GM08714 (cell line): ENCODE data around the gene RGS9BP.
A peak's percentile ranks its signal among the peaks of the same experiment; 100 is the strongest.
"Not testable (repeated sequence)": the region's sequence is repeated elsewhere in the genome, so short reads cannot be mapped to it uniquely, and the experiment has no call there.

Source experiments
- H3K4me3 ChIP-seq: fragments of 200-500 bp; sonication (Bioruptor generic); 2 replicates; pipeline ENCODE4 v1.5.1; 2014; ENCODE audit warnings: mild to moderate bottlenecking, low read length, inconsistent platforms
- ZNF274 ChIP-seq: IDR thresholded peaks from 2 replicates; pipeline ENCODE4 v1.6.1; 2012; ENCODE audit warnings: mild to moderate bottlenecking, low read depth, low read length

RGS9BP gene, protein sequence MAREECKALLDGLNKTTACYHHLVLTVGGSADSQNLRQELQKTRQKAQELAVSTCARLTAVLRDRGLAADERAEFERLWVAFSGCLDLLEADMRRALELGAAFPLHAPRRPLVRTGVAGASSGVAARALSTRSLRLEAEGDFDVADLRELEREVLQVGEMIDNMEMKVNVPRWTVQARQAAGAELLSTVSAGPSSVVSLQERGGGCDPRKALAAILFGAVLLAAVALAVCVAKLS

DNA sequence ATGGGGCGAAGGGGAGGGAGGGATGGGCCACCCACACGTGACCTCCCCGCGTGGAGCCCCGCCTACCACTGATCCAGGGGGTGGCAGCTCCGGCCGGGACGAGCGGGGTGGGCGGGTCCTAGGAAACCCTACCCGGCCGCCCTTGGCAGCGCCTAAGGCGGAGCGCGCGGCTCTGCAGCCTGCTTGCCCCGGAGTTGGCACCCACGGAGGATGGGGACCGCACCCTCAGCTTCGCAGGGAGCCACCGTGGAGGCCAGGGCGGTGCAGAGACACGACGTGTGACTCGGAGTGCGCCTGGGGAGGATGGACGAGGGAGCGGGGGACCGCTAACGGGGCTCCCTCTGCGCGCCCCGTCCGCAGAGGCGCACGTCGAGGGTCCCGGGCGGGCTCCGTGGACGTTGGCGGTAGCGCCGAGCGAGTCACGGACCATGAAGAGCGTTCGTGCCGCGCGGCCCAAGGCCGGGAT, at the start of gene RGS9BP:
TSS of gene RGS9BP (plus strand) at position 129 of the 466 bp plus-strand sequence. CDS start 416 bp downstream, outside the sequence.
- peak within 1 kb of the TSS; percentile 73 for H3K4me3 ChIP-seq
- TF ChIP-seq ZNF274, result no peak

DNA sequence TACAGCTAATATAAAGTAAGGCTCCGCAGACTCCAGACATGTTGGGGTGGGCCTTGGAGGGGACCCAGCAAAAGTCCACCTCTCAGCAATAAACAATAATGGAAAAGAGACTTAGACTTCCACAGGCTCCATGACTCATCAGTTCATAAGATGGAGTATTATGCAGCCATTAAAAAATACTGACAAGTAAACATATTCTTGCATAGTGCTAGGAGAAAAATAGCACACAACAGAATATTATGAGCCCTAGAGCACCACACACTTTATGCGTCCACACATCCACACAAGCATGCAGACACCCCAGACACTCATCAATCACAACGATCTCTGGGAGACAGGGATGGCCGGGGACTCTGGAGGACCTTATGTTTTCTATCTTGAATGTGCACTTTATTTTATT, 48.7 kb upstream of the RGS9BP start:
- TF ChIP-seq ZNF274, result no peak
- H3K4me3 ChIP-seq, result no peak overlapping the region

DNA sequence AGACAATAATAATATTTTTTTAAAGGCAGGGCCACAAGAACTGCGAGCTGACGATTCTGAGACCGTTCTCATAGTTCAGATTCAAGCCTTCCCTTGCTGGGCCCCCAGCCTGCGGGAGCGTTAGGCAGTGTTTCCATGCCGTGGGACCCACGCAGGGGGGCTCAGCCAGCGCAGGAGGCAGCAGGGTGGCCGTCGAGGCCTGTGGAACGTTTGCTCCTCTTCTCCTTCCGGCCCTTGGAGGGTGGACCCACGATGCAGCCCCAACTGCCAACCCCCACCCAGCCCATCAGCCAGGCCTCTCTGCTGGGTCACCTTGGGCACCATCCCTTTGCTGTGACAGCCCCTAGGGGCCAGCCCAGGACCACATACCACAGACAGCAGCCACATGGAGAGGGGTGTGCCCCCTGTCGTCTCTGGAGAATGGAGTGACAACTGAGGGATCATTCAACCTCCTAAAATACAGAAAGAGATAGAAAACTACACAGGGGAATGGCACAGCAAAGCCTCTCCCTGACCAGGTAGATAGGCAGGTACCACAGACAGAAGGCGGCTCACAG, 47.9 kb upstream of the RGS9BP start:
- no peak overlapping the region for H3K4me3 ChIP-seq
- TF ChIP-seq ZNF274, result no peak

DNA sequence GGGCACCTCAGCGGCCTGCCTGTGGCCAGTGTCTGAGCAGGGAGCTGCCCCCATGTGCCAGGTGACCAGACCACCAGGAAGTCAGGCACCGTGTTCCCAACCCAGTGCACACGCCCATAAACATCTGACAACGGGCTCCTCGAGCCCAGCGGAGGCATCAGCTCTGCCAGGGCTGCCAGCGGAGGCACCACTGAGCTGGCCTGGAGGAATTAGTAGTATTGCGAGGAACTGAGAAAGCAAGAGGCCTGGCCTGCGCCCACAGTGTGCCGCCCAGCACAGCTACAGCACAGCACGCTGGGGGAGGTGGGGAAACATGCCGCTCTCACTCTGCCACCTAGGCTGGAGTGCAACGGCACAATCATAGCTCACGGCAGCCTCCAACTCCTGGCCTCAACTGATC, 45.3 kb upstream of the RGS9BP start:
- no peak overlapping the region for H3K4me3 ChIP-seq
- no peak for TF ChIP-seq ZNF274

DNA sequence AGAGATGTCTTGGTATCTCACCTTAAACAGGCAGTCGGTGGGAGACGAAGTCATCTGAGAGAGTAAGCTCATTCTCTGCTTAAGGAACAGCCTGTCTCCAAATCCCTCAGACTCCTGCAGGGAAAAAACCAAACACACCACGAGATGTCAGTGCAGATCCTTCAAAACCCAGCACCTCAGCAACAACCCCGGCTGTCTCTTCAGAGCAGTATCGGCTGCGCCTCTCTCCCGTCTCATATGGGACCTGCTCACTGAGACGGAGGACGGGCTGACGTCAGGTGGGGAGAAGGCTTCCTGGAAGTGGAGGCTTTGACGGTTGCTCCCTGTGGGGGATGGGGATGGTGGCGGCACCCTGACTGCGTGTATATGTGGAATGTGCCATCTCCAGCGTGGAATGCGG, 44.3 kb upstream of the RGS9BP start:
- TF ChIP-seq ZNF274, result no peak
- no peak overlapping the region for H3K4me3 ChIP-seq

DNA sequence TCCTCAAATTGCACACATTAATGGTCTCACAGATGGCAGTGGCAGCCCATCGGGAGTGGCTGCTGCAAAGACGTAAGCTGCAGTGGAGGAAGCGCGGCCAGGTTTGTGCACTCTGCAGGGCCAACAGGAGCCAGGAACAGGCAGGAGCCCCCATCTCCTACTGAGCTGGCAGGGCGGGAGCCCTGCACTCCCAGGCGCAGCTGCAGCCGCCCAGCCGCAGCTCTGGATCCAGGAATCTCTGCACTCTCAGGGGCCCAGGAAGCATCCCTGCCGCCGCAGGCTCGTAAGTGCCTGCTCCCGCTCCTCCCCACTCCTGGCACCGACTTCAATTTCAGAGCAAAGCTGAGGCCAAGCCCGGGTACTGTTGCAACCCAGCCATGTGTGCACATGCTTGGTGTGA, 38.2 kb upstream of the RGS9BP start:
- H3K4me3 ChIP-seq, result no peak overlapping the region
- TF ChIP-seq ZNF274, result no peak

DNA sequence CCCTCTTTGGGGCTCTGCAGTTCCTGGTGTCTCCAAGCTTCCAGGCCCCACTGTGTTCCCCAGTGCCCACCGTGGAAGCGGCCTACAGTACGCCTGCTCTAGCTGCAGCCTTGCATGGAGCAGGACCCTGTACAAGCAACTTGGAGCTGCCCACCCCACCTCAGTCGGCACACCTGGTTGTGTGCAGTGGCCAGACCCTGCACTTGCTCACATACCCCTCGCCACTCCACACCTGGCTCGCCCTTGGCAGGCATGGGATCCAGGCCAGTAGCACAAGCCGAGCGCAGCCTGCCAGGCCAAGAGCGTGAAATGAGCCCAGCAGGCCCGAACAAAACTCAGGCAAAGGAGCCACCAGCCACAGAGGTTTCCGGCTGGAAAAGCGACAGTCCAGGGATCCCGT, 37.0 kb upstream of the RGS9BP start:
- no peak for TF ChIP-seq ZNF274
- no peak overlapping the region for H3K4me3 ChIP-seq

DNA sequence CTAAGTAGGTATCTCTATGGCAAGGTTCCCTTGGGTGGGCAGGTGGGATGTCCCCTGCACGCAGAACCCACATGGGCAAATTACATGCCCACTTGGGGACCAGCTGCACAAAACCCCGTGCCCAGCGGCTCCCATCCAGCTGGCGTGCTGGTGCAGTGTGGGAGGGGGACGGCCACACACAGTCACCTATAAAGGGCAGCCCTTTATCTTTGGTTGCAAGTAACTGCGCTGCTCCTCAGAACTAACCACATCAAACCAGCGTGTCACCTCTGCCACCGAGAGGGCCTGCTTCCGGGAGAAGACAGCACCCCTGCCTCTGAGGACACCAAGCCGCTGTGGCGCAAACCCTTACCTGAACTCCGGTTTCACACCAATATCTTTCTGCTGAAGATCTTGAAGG, 32.9 kb upstream of the RGS9BP start:
- TF ChIP-seq ZNF274, result no peak
- no peak overlapping the region for H3K4me3 ChIP-seq

DNA sequence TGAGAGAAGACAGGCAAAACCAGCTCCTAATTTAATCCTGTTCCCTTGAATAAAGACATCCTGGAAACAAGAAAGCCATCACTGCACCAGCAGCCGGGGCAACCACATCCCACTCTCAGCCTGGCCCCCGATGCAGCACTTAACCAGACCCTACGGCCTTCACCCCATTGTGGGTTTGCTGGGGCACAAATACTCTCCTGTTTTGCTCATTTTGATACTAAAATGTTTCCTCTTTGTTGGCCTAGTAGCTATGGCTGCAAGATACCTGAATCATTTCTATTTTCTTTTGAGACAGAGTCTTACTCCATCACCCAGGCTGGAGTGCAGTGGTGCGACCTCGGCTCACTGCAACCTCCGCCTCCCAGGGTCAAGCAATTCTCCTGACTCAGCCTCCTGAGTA, 29.1 kb upstream of the RGS9BP start:
- H3K4me3 ChIP-seq, result no peak overlapping the region
- no peak for TF ChIP-seq ZNF274

DNA sequence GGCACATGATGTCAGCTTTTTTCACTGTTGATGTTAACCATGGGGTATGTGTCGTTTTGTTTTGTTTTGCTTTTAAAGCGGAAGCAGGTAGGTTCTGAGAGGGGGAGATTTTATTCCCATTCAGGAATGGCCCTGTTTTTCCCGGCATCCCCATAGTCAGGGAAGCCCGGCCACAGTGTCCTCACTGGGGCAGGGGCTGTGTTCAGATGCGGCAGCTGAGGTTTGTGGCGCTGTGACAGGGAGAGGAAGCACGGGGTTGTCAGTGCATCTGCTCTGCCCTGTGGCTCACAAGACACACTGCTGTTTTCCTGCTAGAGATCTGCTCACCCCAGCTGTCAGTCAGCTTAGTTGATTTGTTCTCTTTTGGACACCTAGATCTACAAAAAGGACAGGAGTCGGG, 28.3 kb upstream of the RGS9BP start:
- TF ChIP-seq ZNF274, result no peak
- no peak overlapping the region for H3K4me3 ChIP-seq

DNA sequence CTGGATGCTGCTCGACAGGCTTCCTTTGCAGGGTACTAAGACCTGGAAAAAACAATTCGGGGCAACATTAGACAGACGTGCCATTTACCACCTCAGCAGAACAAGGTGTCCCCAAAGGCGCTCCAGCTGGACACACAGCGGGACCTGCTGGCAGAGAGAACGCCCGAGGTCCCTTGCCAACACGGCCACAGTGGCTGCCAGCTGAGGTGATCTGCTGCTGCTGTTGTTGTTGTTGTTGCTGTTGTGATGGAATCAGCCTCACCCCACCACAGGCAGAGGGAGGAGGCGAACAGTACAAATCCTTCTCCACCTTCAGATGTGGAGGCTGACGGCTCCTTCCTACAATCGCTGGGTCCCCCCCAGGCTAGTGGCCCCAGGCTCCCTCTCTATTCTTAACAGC, 25.9 kb upstream of the RGS9BP start:
- no peak for TF ChIP-seq ZNF274
- H3K4me3 ChIP-seq, result no peak overlapping the region

DNA sequence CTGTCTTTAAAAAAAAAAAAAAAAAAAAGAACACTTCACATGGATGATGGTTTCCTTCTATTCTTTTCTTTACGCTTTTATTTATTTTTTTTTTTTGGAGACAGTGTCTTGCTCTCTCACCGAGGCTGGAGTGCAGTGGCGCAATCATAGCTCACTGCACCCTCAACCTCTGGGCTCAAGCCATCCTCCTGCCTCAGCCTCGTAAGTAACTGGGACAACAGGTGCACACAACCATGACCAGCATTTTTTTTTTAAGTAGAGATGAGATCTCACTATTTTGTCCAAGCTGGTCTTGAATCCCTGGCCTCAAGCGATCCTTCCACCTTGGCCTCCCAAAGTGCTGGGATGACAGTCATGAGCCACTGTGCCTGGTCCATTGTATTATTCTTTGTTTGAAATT, 25.0 kb upstream of the RGS9BP start:
- no peak overlapping the region for H3K4me3 ChIP-seq
- no peak for TF ChIP-seq ZNF274

DNA sequence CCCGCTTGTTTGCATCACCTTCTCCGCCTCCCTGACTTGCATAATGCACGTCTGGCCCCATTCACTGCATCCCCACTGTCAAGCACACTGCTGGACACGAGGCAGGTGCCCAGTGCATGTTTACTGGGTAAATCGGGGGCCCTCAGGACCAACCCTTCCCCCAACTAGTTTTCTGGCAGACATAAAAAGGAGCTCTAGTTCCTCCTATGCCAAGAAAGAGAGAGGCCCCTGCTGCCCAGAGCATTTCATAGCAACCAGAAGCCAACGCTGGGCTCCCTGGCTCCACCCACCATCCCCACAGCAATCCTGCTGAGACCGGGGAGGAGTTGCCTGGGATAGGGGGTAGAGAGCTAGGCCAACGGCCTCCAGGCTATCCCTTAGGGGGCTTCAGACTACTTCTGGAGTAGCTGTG, 23.9 kb upstream of the RGS9BP start:
- H3K4me3 ChIP-seq, result no peak overlapping the region
- no peak for TF ChIP-seq ZNF274

DNA sequence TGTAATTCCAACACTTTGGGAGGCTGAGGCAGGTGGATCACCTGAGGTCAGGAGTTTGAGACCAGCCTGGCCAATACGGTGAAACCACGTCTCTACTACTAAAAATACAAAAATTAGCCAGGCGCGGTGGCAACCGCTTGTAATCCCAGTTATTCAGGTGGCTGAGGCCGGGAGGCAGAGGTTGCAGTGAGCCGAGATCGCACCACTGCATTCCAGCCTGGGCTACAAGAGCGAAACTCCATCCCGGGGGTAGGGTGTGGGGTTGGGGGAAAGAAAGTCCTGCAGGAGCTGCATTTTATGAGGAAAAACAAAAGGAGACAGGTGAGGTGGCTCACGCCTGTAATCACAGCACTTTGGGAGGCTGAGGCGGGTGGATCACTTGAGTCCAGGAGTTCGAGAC, 23.3 kb upstream of the RGS9BP start:
- not testable (repeated sequence) for H3K4me3 ChIP-seq

DNA sequence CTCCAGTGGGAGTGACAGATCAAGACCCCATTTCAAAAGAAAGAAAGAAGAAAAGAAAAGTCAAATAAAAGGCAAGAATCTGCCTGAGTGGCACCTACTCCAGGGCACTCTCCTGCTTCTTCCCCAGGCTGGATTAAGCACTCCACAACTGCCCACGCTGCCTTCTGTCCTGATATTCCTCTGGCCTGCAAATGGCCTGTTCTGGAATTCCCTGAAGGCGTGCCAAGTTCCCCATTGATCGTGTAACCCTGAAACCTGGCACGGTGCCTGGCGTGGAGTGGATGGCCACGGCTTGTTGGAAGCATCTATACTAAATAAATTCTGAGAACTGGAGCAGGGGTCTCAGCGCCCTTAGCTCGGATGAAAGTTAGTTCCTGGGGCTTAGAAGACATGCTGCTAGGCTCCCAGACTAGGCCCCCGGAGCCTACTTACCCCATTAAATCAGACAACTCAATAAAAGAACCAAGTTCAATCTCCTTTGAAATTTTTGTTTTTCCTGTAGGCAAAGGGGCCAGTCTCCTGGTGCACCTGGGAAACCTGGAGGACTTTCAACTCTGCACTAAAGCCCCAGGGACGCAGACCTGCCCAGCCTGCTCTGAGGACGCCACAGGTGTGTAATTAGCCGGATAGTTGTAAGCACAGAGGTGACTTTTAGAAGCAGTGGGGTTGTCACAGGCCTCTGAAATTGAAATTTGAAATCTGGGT, 22.6 kb upstream of the RGS9BP start:
- no peak overlapping the region for H3K4me3 ChIP-seq
- TF ChIP-seq ZNF274, result no peak
